ENCODE measurements around the gene PINK1.
"Not testable (repeated sequence)": the region's sequence is repeated elsewhere in the genome, so short reads cannot be mapped to it uniquely, and the experiment has no call there.

The PINK1 gene

GRCh38 chr1:20648438-20648837 lies 15.2 kb downstream of the PINK1 start:
- no peak for DNase-seq (ENCODE audit: low spot score)

GRCh38 chr1:20648946-20649345 lies 15.7 kb downstream of the PINK1 start:
- DNase-seq (ENCODE audit: low spot score), result no peak

DNA sequence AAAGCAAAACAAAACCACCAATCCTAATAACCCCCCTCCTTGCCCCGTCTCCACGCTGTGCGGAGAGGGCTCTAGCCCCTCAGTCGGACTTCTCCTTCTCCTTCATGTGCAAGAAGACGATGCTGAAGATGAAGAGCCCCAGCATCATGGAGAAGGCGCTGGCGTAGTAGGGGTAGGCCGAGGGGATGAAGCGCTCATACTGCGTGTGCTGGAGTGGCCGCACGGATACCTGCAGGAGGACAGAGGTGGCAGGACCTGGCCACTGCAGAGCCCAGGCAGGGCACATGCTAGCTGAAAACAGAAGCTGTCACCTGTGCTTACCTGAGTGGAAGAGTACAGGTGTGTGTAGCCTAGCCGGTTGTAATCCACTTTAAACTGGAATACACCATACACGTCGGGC lies 19.0 kb downstream of the PINK1 start:
- DNase-seq (ENCODE audit: low spot score), result no peak

- DNase-seq (ENCODE audit: low spot score), result no peak
Observed at GRCh38 chr1:20654104-20654690, 20.9 kb downstream of the PINK1 start.

- DNase-seq (ENCODE audit: low spot score), result no peak
Observed at GRCh38 chr1:20657024-20657423, 23.8 kb downstream of the PINK1 start.

- no peak for DNase-seq (ENCODE audit: low spot score)
Observed at GRCh38 chr1:20658166-20658915, 25.1 kb downstream of the PINK1 start.

GRCh38 chr1:20660363-20660762 lies 27.1 kb downstream of the PINK1 start:
- no peak for DNase-seq (ENCODE audit: low spot score)

DNA sequence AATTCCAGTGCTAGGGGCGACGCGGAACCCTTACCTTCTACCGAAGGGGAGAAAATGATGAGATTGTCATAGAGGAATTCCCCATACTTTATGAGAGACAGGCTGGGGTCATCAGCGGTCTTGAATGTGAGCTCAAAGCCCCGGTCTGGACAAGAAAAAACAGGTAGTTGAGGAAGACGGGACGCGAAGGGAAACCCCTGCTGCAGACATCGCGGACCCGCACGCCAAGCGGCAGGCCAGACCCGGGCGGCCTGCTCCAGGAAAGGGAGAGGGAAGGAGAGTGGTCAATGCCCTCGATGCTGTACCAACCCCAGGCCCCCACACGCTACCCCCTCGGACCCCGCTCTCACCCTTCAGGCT lies 27.6 kb downstream of the PINK1 start:
- DNase-seq (ENCODE audit: low spot score), result no peak

DNA sequence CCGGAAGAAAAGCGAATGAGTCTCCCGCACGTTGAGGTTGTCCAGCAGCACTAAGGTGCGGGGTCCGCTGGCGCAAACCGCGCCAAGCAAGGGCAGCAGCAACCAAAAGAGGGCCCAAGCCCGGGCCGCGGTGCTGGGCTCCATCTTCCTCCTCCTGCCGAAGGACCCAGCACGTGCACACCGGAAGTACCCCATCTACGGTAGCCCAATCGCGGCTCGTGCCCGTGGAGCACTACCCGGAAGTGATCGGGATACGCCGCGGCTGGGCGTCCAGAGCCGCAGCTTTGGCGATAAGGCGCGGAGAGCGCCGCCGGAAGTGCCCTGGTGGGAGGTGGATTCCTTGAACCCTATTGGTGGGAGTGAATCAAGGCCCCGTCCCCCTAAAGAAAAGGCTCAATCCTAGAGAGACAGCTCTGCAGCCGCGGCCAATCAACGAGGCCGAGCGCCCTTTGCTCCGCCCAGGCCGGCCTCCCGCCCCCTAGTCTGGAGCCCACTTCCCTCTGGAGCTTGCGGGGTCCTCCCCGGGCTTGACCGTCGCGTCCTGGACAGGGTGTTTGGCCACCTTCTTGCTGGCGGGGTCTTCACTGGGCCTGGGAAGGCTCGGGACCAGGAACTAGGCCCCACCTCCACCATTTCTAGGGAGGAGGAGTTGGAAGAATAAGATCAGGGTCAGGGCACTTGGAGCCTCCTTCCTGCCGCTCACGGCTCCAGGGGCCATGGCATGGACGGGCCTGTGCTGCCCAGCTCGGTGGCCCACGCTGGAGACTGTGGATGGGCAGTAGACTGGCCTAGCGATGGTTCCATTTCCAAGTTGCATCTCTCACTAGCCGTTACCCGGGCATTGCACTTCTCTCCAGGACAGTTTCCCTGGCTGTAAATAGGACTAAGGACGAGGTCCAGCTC lies 28.2 kb downstream of the PINK1 start, which contains the start of gene DDOST:
Gene DDOST (minus strand): TSS at position 163 of the 903 bp plus-strand sequence. CDS start 19 bp downstream, at position 144.
- peak; percentile 95 for DNase-seq (ENCODE audit: low spot score)

- no peak for DNase-seq (ENCODE audit: low spot score)
Observed at GRCh38 chr1:20662110-20662475, 28.8 kb downstream of the PINK1 start.

DNA sequence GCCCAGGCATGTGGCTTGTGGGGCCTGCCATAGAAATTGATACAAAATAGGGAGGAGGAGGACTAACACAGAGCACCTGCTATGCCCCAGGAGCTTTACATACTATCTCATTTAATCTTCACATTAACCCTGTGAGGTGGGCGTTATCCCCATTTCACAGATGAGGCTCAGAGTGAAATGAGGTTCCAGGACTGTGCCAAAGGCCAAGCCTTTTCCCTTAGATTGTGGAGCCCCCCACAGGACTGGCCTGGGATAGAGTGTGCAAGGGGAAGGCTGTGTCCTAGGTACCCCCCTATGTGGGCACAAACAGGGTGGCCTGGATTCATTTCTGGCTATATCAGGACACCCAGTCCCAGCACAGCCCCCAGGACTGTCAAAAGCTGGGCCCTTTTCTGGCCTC lies 30.1 kb downstream of the PINK1 start:
- no peak for DNase-seq (ENCODE audit: low spot score)

DNA sequence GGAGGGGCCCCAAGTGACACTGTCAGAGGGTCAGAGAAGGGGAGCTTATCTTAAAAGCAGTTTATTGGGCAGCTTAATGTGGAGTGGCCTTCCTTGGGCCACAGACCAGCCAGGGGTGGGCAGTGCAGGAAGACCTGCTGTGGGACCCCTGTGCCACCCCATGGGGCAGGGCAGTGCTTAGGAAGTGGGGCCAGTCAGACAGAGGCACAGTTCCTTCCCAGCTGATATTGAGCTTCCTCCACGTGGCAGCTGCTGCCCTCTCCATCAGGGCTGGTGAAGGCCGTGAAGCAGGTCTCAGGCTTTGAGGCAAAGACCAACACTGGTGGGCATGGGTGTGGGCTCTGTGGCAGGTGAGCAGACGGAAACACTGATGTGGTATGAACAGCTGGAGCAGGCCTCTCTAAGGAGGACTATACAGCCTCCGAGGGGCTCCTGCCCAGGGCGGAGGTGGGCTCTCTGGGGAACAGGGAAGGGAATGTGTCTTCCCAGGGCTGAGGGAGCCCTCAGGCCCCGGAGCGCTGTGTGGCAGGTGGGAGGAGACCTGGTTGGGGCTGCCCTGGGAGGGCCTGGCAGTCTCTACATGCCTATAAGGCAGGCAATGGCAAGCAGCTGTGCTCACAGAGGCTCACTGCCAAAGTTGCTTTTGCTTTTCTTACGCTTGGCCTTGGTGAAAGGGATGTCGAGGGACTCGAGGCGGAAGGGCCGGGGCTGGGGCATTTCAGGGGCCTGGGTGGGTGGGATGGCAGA lies 30.9 kb downstream of the PINK1 start:
- DNase-seq (ENCODE audit: low spot score), result no peak

DNA sequence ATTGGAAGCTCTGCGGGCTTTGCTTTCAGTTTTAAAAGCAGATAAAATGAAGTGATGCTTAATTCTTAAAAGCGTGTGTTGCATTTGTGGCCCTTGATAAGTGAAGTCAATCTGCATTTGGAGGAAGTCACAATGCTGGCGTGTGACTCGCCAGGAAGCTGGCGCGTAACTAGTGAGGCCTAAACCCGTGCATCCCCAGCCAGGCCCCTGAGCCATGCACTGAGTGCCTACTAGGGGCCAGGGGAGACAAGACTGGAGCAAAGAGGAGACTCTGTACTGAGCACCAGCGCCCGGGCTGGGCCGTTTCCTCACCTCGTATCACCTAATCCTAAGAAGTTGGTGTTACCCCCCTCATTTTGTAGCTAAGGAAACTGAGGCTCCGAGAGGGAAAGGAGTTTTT lies 32.5 kb downstream of the PINK1 start:
- no peak for DNase-seq (ENCODE audit: low spot score)

- no peak for DNase-seq (ENCODE audit: low spot score)
Observed at GRCh38 chr1:20666146-20666545, 32.9 kb downstream of the PINK1 start.

DNA sequence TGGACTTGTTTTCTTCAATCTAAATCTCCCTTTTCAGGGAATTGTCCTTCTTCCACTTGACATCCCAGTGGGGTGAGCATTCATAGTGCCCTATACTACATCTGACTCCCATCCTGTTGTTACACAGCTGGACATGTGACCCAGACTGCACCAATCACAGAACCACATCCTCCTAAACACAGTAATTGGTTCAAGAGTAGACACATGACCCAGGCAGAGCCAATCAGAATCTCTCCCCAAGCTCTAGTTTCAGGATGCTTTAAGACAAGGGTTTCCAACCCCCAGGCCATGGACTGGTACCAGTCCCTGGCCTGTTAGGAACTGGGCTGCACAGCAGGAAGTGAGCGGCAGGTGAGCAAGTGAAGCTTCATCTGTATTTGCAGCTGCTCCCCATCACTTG lies 33.5 kb downstream of the PINK1 start:
- no peak for DNase-seq (ENCODE audit: low spot score)

DNA sequence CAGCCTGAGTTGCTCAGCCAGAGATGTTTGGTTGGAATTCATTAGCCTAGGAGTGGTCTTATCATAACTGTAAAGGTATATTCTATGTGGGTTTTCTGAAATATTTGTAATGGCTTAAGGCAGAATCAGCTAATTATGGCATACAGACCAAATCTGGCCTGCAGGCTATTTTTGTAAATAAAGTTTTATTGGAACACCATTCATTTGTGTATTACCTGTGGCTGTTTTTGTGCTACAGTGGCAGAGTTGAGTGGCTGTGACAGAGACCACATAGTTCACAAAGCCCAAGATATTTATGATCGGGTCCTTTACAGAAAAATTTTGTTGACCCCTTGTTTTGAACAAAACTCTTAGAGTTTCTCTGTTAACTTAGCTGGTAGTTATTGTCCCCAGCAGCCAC lies 35.3 kb downstream of the PINK1 start:
- DNase-seq (ENCODE audit: low spot score), result no peak

DNA sequence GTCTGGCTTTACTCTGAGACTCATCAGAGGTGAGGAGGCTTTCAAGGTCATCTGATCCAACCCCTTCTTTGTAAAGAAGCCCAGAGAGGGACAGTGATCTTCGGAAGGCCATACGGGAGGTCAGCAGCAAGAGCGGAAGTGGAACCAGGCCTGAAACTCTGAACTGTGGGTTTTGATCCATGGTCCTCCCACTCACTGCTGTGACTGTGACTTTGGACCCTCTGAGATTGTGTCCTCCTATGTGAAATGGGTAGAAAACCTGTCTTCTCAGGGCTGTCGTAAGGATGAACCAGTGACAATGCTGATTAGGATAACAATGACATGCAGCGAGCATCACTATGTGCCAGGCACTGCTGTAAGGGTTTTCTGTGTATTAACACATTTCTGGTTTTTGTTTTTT lies 37.7 kb downstream of the PINK1 start:
- DNase-seq (ENCODE audit: low spot score), result no peak

GRCh38 chr1:20672265-20672632 lies 39.0 kb downstream of the PINK1 start:
- no peak for DNase-seq (ENCODE audit: low spot score)

DNA sequence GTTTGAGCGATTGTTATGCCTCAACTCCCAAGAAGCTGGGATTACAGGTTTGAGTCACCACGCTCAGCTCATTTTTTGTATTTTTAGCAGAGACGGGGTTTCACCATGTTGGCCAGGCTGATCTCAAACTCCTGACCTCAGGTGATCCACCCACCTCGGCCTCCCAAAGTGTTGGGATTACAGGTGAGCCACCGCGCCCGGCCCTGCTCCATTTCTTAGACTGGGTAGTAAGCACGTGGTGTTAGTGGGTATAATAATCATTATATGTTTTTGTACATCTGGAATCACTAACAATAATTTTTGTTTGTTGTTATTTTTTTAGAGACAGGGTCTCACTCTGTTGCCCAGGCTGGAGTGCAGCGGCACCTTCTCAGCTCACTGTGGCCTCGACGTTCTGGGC lies 40.4 kb downstream of the PINK1 start:
- DNase-seq (ENCODE audit: low spot score), result not testable (repeated sequence)

- no peak for DNase-seq (ENCODE audit: low spot score)
Observed at GRCh38 chr1:20678599-20678998, 45.3 kb downstream of the PINK1 start.

- no peak for DNase-seq (ENCODE audit: low spot score)
Observed at GRCh38 chr1:20680269-20680668, 47.0 kb downstream of the PINK1 start.

- no peak for DNase-seq (ENCODE audit: low spot score)
Observed at GRCh38 chr1:20681999-20682398, 48.7 kb downstream of the PINK1 start.
